Chondrocyte (in vitro differentiated cells): ENCODE measurements around the gene MLLT1. TPM values are rescaled to one million over a fixed set of nuclear protein-coding genes. Genes with fewer than 3 reads are reported as not detected.

Source experiments
- DNase-seq: peaks from one replicate; pipeline ENCODE4 v3.0.0; 2021; ENCODE audit warnings: mixed read lengths, low spot score
- H3K27ac Mint-ChIP-seq: one replicate; pipeline ENCODE4 v1.8.0; 2021; ENCODE audit warnings: mild to moderate bottlenecking, moderate library complexity, mixed read lengths; ENCODE audit not compliant: unreplicated experiment
- H3K27me3 Mint-ChIP-seq: 2 replicates; pipeline ENCODE4 v1.8.0; 2021; ENCODE audit warnings: low read depth, mixed read lengths
- H3K36me3 Mint-ChIP-seq: 2 replicates; pipeline ENCODE4 v1.8.0; 2021; ENCODE audit warnings: low read depth, mixed read lengths
- H3K4me1 Mint-ChIP-seq: 2 replicates; pipeline ENCODE4 v1.8.0; 2021; ENCODE audit warnings: low read depth, mild to moderate bottlenecking, mixed read lengths
- H3K4me3 Mint-ChIP-seq: one replicate; pipeline ENCODE4 v1.8.0; 2021; ENCODE audit warnings: mild to moderate bottlenecking, moderate library complexity, mixed read lengths; ENCODE audit not compliant: unreplicated experiment
- H3K9me3 Mint-ChIP-seq: 2 replicates; pipeline ENCODE4 v1.8.0; 2021; ENCODE audit warnings: low read depth, mixed read lengths
- CTCF ChIP-seq: fragments of 200-600 bp; sonication (generic); IDR thresholded peaks from 2 replicates; pipeline ENCODE4 v1.5.0; 2021; ENCODE audit warnings: antibody characterized with exemption, mild to moderate bottlenecking, moderate library complexity
- total RNA-seq: library from RNA; stranded (reverse); gene quantifications from 3 replicates; pipeline ENCODE4 v1.2.1, GENCODE V29; 2021

The MLLT1 gene
- total RNA-seq, 1 donor from 2014 or later: 60.9 TPM

GRCh38 chr19:6185093-6185834 is 94.5 kb downstream of the MLLT1 start:
- Mint-ChIP-seq H3K4me1 (no peaks in the 10 kb centered on the region), H3K9me3 (peaks cover 20% of the 10 kb centered on the region), H3K27ac (no peak overlapping the region), H3K36me3 (peaks cover 1% of the 10 kb centered on the region), H3K4me3 (no peak overlapping the region), H3K27me3 (peaks cover 6% of the 10 kb centered on the region)
- TF ChIP-seq CTCF: no peak
- no peak for DNase-seq

GRCh38 chr19:6181119-6181518 is 98.7 kb downstream of the MLLT1 start:
- Mint-ChIP-seq H3K9me3 (peaks cover 6% of the 10 kb centered on the region), H3K27ac (no peak overlapping the region), H3K4me3 (no peak overlapping the region), H3K36me3 (peaks cover 1% of the 10 kb centered on the region), H3K27me3 (peaks cover 22% of the 10 kb centered on the region), H3K4me1 (no peaks in the 10 kb centered on the region)
- no peak for TF ChIP-seq CTCF
- DNase-seq: no peak

- no peaks in the 10 kb centered on the region for H3K4me1 Mint-ChIP-seq
These were observed 106.6 kb downstream of the MLLT1 start for GRCh38 chr19:6173190-6173589.

DNA sequence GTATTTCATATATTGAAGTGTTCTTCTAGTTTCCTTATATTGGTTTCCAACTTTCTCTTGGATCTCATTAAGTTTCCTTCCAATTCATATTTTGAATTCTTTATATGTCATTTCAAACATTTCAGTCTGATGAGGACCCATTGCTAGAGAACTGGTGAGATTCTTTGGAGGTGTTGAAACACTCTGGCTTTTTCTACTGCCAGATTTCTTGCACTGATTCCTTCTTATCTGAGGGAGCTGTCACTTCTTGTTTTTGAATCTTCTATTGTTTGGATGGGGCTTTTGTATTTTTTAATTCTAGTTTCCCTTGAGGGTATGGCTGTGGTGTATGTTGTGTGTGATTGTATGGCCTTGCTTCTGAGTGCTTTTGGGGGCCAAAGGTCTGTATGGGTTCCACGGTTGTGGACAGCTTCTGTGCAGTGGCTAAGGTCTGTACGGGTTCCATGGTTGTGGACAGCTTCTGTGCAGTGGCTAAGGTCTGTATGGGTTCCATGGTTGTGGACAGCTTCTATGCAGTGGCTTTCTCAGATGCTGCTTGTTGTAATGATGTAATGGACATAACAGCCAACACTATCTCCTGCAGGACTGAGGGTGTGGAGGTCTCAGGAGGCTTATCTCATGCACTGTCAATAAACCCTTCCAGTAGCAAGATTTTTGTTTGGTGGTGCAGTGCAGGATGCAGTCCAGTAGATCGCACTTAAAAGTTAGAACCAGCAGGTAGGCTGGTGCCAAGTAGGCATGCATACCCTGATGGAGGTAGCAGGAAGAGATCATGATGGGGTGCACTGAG is 107.5 kb downstream of the MLLT1 start:
- Mint-ChIP-seq H3K27me3 (peaks cover 5% of the 10 kb centered on the region), H3K27ac (no peak overlapping the region), H3K4me1 (no peaks in the 10 kb centered on the region), H3K9me3 (peaks cover 27% of the 10 kb centered on the region), H3K4me3 (no peak overlapping the region), H3K36me3 (peaks cover 2% of the 10 kb centered on the region)
- no peak for TF ChIP-seq CTCF
- no peak for DNase-seq

More at GRCh38 chr19:6173190-6173589, 106.6 kb downstream of the MLLT1 start:
- DNase-seq: no peak
- Mint-ChIP-seq H3K36me3 (peaks cover 2% of the 10 kb centered on the region), H3K4me3 (no peak overlapping the region), H3K27ac (no peak overlapping the region), H3K27me3 (peaks cover 7% of the 10 kb centered on the region), H3K9me3 (peaks cover 27% of the 10 kb centered on the region)
- no peak for TF ChIP-seq CTCF

GRCh38 chr19:6167115-6167514 is 112.7 kb downstream of the MLLT1 start:
- H3K4me3 Mint-ChIP-seq: no peak overlapping the region
- no peak for TF ChIP-seq CTCF
- DNase-seq: no peak
- H3K36me3 Mint-ChIP-seq: peaks cover 2% of the 10 kb centered on the region
- peaks cover 30% of the 10 kb centered on the region for H3K9me3 Mint-ChIP-seq
- no peaks in the 10 kb centered on the region for H3K27me3 Mint-ChIP-seq
- H3K4me1 Mint-ChIP-seq: no peaks in the 10 kb centered on the region
- no peak overlapping the region for H3K27ac Mint-ChIP-seq
